OCI-LY3 (cell line): Measurements from ENCODE around the gene FAM3C.

ENCODE experiments used
- EZH2phosphoT487 ChIP-seq: fragments of 200-600 bp; shearing (Covaris generic); IDR thresholded peaks from 2 replicates; pipeline ENCODE4 v1.6.1; 2018; ENCODE audit warnings: antibody characterized with exemption, mixed run types, low read depth
- TF ChIP-seq, protein P1 (sequence below): fragments of 200-600, 300-600 bp; sonication (generic); IDR thresholded peaks from 2 replicates; pipeline ENCODE4 v1.5.1; 2014; ENCODE audit warnings: antibody characterized with exemption, low read length, low read depth

DNA sequence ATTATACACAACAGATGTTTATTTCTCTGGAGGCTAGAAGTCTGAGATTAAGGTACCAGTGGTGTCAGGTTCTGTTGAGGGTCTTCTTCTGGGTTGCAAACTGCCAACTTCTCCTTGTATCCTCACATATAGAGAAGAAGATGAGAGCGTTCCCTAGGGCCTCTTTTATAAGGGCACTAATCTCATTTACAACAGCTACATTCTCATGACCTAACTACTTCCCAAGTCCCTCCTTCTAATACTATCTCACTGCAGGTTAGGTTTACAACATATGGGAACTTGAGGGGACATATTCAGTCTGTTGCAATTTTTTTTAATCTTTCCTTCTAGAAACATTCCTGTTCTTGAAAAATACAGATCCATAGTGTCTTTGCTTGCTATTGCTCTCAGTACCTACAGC lies 18.3 kb upstream of the FAM3C start:
- TF ChIP-seq, protein P1, sequence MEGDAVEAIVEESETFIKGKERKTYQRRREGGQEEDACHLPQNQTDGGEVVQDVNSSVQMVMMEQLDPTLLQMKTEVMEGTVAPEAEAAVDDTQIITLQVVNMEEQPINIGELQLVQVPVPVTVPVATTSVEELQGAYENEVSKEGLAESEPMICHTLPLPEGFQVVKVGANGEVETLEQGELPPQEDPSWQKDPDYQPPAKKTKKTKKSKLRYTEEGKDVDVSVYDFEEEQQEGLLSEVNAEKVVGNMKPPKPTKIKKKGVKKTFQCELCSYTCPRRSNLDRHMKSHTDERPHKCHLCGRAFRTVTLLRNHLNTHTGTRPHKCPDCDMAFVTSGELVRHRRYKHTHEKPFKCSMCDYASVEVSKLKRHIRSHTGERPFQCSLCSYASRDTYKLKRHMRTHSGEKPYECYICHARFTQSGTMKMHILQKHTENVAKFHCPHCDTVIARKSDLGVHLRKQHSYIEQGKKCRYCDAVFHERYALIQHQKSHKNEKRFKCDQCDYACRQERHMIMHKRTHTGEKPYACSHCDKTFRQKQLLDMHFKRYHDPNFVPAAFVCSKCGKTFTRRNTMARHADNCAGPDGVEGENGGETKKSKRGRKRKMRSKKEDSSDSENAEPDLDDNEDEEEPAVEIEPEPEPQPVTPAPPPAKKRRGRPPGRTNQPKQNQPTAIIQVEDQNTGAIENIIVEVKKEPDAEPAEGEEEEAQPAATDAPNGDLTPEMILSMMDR: no peak
- no peak for TF ChIP-seq EZH2phosphoT487
